ENCODE data around the gene RAB21.
"Not testable (repeated sequence)": the region's sequence is repeated elsewhere in the genome, so short reads cannot be mapped to it uniquely, and the experiment has no call there.

- not testable (repeated sequence) for TF ChIP-seq POU2F2, POLR2A (IDR thresholded peaks at IDR 0.05; ENCODE audit: low read depth, low read length)
Observed at GRCh38 chr12:71822088-71822487, 67.4 kb downstream of the RAB21 start.
